Fibroblast of lung (primary cell): ENCODE data around the gene JPH3. TPM values are rescaled to one million over a fixed set of nuclear protein-coding genes. Genes with fewer than 3 reads are reported as not detected.
"Not testable (repeated sequence)": the region's sequence is repeated elsewhere in the genome, so short reads cannot be mapped to it uniquely, and the experiment has no call there.

ENCODE experiments used
- DNase-seq, 2 donors: peaks; one replicate each; pipeline versions ENCODE4 v3.0.0 to v3.0.0-alpha.2; 2010; ENCODE audit warnings: low read depth in 2 of 2
- H2AFZ ChIP-seq: 2 replicates; pipeline ENCODE4 v1.5.1; 2012; ENCODE audit warnings: low read length, control low read depth, inconsistent platforms
- H3K27ac ChIP-seq: 2 replicates; pipeline ENCODE4 v1.5.1; 2011; ENCODE audit warnings: low read length, control low read depth; ENCODE audit not compliant: insufficient read depth
- H3K27me3 ChIP-seq: 2 replicates; pipeline ENCODE4 v1.5.1; 2011; ENCODE audit warnings: mild to moderate bottlenecking, low read length; ENCODE audit not compliant: control insufficient read depth, insufficient read depth
- H3K36me3 ChIP-seq: 2 replicates; pipeline ENCODE4 v1.5.1; 2011; ENCODE audit warnings: low read length; ENCODE audit not compliant: control insufficient read depth, insufficient read depth
- H3K4me1 ChIP-seq: 2 replicates; pipeline ENCODE4 v1.5.1; 2011; ENCODE audit warnings: low read length; ENCODE audit not compliant: control insufficient read depth, insufficient read depth; ENCODE audit errors: extremely low read depth
- H3K4me2 ChIP-seq: 2 replicates; pipeline ENCODE4 v1.5.1; 2011; ENCODE audit warnings: low read length, control low read depth; ENCODE audit not compliant: insufficient read depth; ENCODE audit errors: extremely low read depth
- H3K4me3 ChIP-seq, 4 experiments: fragments of 200-600 bp in 1 of 4; sonication (generic) in 1 of 4; replicated peaks in 1 of 4; 2 replicates each; pipeline ENCODE4 v1.5.1; 2011 to 2016; ENCODE audit warnings: low read length in 4 of 4, low read depth in 3 of 4, mild to moderate bottlenecking in 3 of 4, control low read depth in 2 of 4, inconsistent platforms in 1 of 4, mixed read lengths in 1 of 4; ENCODE audit not compliant: insufficient read depth in 1 of 4; ENCODE audit errors: control extremely low read depth in 1 of 4
- H3K79me2 ChIP-seq: 2 replicates; pipeline ENCODE4 v1.5.1; 2012; ENCODE audit warnings: mild to moderate bottlenecking, low read length, inconsistent platforms; ENCODE audit not compliant: control insufficient read depth, insufficient read depth
- H3K9ac ChIP-seq: 2 replicates; pipeline ENCODE4 v1.5.1; 2011; ENCODE audit warnings: mild to moderate bottlenecking, low read length, control low read depth; ENCODE audit not compliant: insufficient read depth
- H3K9me3 ChIP-seq: 2 replicates; pipeline ENCODE4 v1.5.1; 2012; ENCODE audit warnings: low read depth, low read length; ENCODE audit not compliant: control insufficient read depth, insufficient read depth
- H4K20me1 ChIP-seq: 2 replicates; pipeline ENCODE4 v1.5.1; 2011; ENCODE audit warnings: low read length; ENCODE audit not compliant: control insufficient read depth, insufficient read depth; ENCODE audit errors: extremely low read depth
- CTCF ChIP-seq, 2 donors: IDR thresholded peaks in 1 of 2; conservative IDR thresholded peaks in 1 of 2; 1 replicate in 1 of 2; 2 replicates in 1 of 2; pipeline ENCODE4 v1.5.1; 2011 to 2012; ENCODE audit warnings: low read length in 2 of 2, control low read depth in 1 of 2, inconsistent platforms in 1 of 2, low read depth in 1 of 2, mild to moderate bottlenecking in 1 of 2
- EZH2 ChIP-seq: IDR thresholded peaks from 2 replicates; pipeline ENCODE4 v1.5.1; 2012; ENCODE audit warnings: low read length, control low read depth, mild to moderate bottlenecking; ENCODE audit errors: missing control alignments
- polyA plus RNA-seq, 2 donors: library from polyadenylated mRNA; depleted of rRNA in 1 of 2; stranded (reverse) in 1 of 2; unstranded in 1 of 2; fragments of >200 nt; gene quantifications; 2 replicates each; pipeline ENCODE4 v1.2.1, GENCODE V29; 2011 to 2012; ENCODE audit warnings: missing spikeins in 1 of 2
- total RNA-seq: library from RNA; depleted of rRNA; stranded (reverse); fragments of >200 nt; gene quantifications from 2 replicates; pipeline ENCODE4 v1.2.1, GENCODE V29; 2014

Gene JPH3
- total and polyA plus RNA-seq, 2 donors (not counting 1 experiment from before 2014, with no cell fraction given), result 0.01 TPM; not detected in 1

GRCh38 chr16:87724490-87725291 is 122.4 kb downstream of the JPH3 start:
- Histone ChIP-seq H3K4me1 (no peaks in the 10 kb centered on the region), H2AFZ (no peak overlapping the region), H3K9me3 (no peaks in the 10 kb centered on the region), H4K20me1 (no peaks in the 10 kb centered on the region), H3K4me3 (no peak overlapping the region), H3K9ac (no peak overlapping the region), H3K27ac (no peak overlapping the region), H3K36me3 (peaks cover 8% of the 10 kb centered on the region), H3K79me2 (no peaks in the 10 kb centered on the region), H3K4me2 (no peak overlapping the region), H3K27me3 (no peaks in the 10 kb centered on the region)
- TF ChIP-seq CTCF (conservative IDR thresholded peaks at IDR 0.05 in 1 of 2, IDR thresholded peaks at IDR 0.05 in 1 of 2; ENCODE audit: low read depth in 1 of 2, low read length in 2 of 2) (no peak), EZH2 (no peak)
- no peak for DNase-seq

GRCh38 chr16:87725596-87726235 is 123.4 kb downstream of the JPH3 start:
- Histone ChIP-seq H3K27ac (no peak overlapping the region), H3K36me3 (peaks cover 6% of the 10 kb centered on the region), H3K27me3 (no peaks in the 10 kb centered on the region), H3K4me2 (no peak overlapping the region), H3K9me3 (no peaks in the 10 kb centered on the region), H3K79me2 (no peaks in the 10 kb centered on the region), H3K9ac (no peak overlapping the region), H3K4me1 (no peaks in the 10 kb centered on the region), H4K20me1 (no peaks in the 10 kb centered on the region), H2AFZ (no peak overlapping the region), H3K4me3 (no peak overlapping the region)
- no peak for TF ChIP-seq CTCF (conservative IDR thresholded peaks at IDR 0.05 in 1 of 2, IDR thresholded peaks at IDR 0.05 in 1 of 2; ENCODE audit: low read depth in 1 of 2, low read length in 2 of 2)
- TF ChIP-seq EZH2, result no peak
- DNase-seq, result peak; percentile 63 to 80

- not testable (repeated sequence) for H3K9ac ChIP-seq, H3K27ac ChIP-seq, H4K20me1 ChIP-seq, H3K4me1 ChIP-seq, H2AFZ ChIP-seq, H3K4me3 ChIP-seq, H3K9me3 ChIP-seq, H3K36me3 ChIP-seq, H3K27me3 ChIP-seq, H3K79me2 ChIP-seq, H3K4me2 ChIP-seq, DNase-seq
Observed at GRCh38 chr16:87726577-87726976, 124.3 kb downstream of the JPH3 start.
